ENCODE measurements around the gene KCNJ18. TPM values are rescaled to one million over a fixed set of nuclear protein-coding genes. Genes with fewer than 3 reads are reported as not detected.

Gene KCNJ18
- total RNA-seq, 1 experiment from 2014 or later: not detected

GRCh38 chr17:21686165-21687015 is 5.9 kb upstream of the KCNJ18 start:
- Mint-ChIP-seq H3K9me3 (ENCODE audit: unreplicated experiment) (no peaks in the 10 kb centered on the region), H3K4me3 (ENCODE audit: unreplicated experiment) (no peak overlapping the region), H3K27me3 (ENCODE audit: insufficient read depth, unreplicated experiment) (peaks cover 3% of the 10 kb centered on the region), H3K36me3 (ENCODE audit: insufficient read depth, unreplicated experiment) (no peaks in the 10 kb centered on the region), H3K27ac (ENCODE audit: unreplicated experiment) (no peak overlapping the region), H3K4me1 (ENCODE audit: low read depth, unreplicated experiment) (no peaks in the 10 kb centered on the region)
- intact Hi-C loops (cut with micrococcal nuclease; ENCODE audit: unreplicated experiment): no loop called here
- H3K4me1 ChIP-seq: no peaks in the 10 kb centered on the region
- H3K36me3 ChIP-seq (ENCODE audit: control insufficient read depth, insufficient read depth, low read length): no peaks in the 10 kb centered on the region
- CTCF ChIA-PET: no interaction called here
- DNase-seq: no peak
- no peak overlapping the region for H3K4me3 ChIP-seq (ENCODE audit: low read depth, low read length)
- no peaks in the 10 kb centered on the region for H3K27me3 ChIP-seq (replicated peaks; ENCODE audit: control insufficient read depth, insufficient read depth, low read length)
- no peaks in the 10 kb centered on the region for H3K9me3 ChIP-seq
- POLR2A ChIA-PET: no interaction called here
- no TSS peak for BruUV-seq (replicated peaks)
- TF ChIP-seq CTCF (IDR thresholded peaks at IDR 0.05; ENCODE audit: insufficient read depth in 1 of 2, low read depth in 1 of 2, low read length in 1 of 2, severe bottlenecking in 1 of 2, unreplicated experiment in 1 of 2): no peak

GRCh38 chr17:21687136-21687953 is 5.0 kb upstream of the KCNJ18 start:
- Histone ChIP-seq H3K27me3 (replicated peaks; ENCODE audit: control insufficient read depth, insufficient read depth, low read length) (no peaks in the 10 kb centered on the region), H3K36me3 (ENCODE audit: control insufficient read depth, insufficient read depth, low read length) (no peaks in the 10 kb centered on the region), H3K9me3 (no peaks in the 10 kb centered on the region), H3K4me3 (ENCODE audit: low read depth, low read length) (no peak overlapping the region), H3K4me1 (no peaks in the 10 kb centered on the region)
- H3K4me3 Mint-ChIP-seq (ENCODE audit: unreplicated experiment): no peak overlapping the region
- ChIA-PET POLR2A (no interaction called here), CTCF (no interaction called here)
- peaks cover 3% of the 10 kb centered on the region for H3K27me3 Mint-ChIP-seq (ENCODE audit: insufficient read depth, unreplicated experiment)
- DNase-seq: no peak
- no peak overlapping the region for H3K27ac Mint-ChIP-seq (ENCODE audit: unreplicated experiment)
- no peak for TF ChIP-seq CTCF (IDR thresholded peaks at IDR 0.05; ENCODE audit: insufficient read depth in 1 of 2, low read depth in 1 of 2, low read length in 1 of 2, severe bottlenecking in 1 of 2, unreplicated experiment in 1 of 2)
- no peaks in the 10 kb centered on the region for H3K4me1 Mint-ChIP-seq (ENCODE audit: low read depth, unreplicated experiment)
- H3K9me3 Mint-ChIP-seq (ENCODE audit: unreplicated experiment): no peaks in the 10 kb centered on the region
- no peaks in the 10 kb centered on the region for H3K36me3 Mint-ChIP-seq (ENCODE audit: insufficient read depth, unreplicated experiment)
- intact Hi-C loops (cut with micrococcal nuclease; ENCODE audit: unreplicated experiment): no loop called here
- no TSS peak for BruUV-seq (replicated peaks)

GRCh38 chr17:21688293-21688949 is 3.9 kb upstream of the KCNJ18 start:
- Histone ChIP-seq H3K4me3 (ENCODE audit: low read depth, low read length) (no peak overlapping the region), H3K27me3 (replicated peaks; ENCODE audit: control insufficient read depth, insufficient read depth, low read length) (no peaks in the 10 kb centered on the region), H3K4me1 (no peaks in the 10 kb centered on the region), H3K36me3 (ENCODE audit: control insufficient read depth, insufficient read depth, low read length) (no peaks in the 10 kb centered on the region), H3K9me3 (no peaks in the 10 kb centered on the region)
- Mint-ChIP-seq H3K4me3 (ENCODE audit: unreplicated experiment) (no peak overlapping the region), H3K4me1 (ENCODE audit: low read depth, unreplicated experiment) (no peaks in the 10 kb centered on the region), H3K9me3 (ENCODE audit: unreplicated experiment) (no peaks in the 10 kb centered on the region), H3K27me3 (ENCODE audit: insufficient read depth, unreplicated experiment) (peaks cover 3% of the 10 kb centered on the region), H3K36me3 (ENCODE audit: insufficient read depth, unreplicated experiment) (no peaks in the 10 kb centered on the region), H3K27ac (ENCODE audit: unreplicated experiment) (no peak overlapping the region)
- intact Hi-C loops (cut with micrococcal nuclease; ENCODE audit: unreplicated experiment): no loop called here
- POLR2A ChIA-PET: no interaction called here
- CTCF ChIA-PET: interaction anchor here (0.6 kb wide), 1 partner anchor 374 kb away, joined by 3 read pairs; no protein-coding TSS in a partner anchor
- DNase-seq: no peak
- TF ChIP-seq CTCF (IDR thresholded peaks at IDR 0.05; ENCODE audit: insufficient read depth in 1 of 2, low read depth in 1 of 2, low read length in 1 of 2, severe bottlenecking in 1 of 2, unreplicated experiment in 1 of 2): no peak
- no TSS peak for BruUV-seq (replicated peaks)
